GM04504 (cell line): ENCODE data around the gene PLA2G4B.

Source experiments
- DNase-seq: peaks from one replicate; pipeline ENCODE4 v3.0.0-alpha.2; 2012; ENCODE audit warnings: low read depth

The PLA2G4B gene

DNA sequence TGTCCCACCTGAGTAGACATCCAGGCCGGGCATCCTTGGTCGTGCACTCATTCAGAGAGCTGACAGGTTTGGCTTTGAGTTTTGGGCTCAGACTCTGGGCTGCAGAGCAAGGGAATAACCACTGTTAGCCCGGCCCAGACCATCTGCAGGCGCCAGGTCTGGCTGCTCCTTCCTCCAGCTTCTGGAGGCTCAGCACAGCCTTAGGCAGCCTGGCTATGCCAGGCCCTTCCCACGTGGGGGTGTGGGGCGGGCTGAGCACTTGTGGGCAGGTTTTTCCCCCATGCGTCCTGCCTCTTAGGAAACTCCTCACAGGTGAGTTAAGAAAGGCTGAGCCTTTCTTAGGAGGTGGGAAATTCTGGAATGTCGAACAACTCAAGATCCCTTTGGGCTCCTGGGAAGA lies 11.2 kb downstream of the PLA2G4B start:
- no peak for DNase-seq

DNA sequence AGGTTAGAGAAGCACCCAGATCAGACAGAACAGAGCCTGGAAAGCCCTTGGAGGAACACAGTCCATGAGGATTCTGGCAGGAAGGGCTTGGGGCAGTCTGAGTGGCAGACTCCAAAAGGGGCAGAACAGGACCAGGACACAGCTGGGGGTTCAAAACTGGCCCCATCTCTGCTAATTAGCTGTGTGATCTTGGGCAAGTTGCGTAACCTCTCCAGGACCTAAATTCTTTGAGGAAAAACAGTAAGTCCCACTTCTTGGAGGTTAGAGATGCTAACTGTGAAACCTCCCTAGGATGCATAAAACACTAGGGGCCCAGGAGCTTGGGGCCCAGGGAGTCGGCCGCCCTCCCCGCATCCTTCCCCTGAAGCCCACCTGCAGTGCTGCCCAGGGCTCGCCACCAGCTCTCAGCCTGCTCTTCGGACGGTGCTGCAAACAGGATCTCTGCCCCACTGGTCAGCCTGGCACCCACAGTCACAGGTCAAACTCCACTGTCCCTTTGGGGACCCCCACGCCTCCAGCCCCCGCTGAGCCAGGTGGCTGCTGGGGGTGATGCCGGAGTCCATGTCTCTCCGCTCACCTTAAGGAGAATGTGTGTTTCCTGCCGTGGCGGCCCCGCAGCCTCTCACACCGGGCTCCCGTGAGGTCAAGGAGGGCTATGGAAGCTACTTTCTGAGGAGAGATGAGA lies 12.0 kb downstream of the PLA2G4B start:
- no peak for DNase-seq

DNA sequence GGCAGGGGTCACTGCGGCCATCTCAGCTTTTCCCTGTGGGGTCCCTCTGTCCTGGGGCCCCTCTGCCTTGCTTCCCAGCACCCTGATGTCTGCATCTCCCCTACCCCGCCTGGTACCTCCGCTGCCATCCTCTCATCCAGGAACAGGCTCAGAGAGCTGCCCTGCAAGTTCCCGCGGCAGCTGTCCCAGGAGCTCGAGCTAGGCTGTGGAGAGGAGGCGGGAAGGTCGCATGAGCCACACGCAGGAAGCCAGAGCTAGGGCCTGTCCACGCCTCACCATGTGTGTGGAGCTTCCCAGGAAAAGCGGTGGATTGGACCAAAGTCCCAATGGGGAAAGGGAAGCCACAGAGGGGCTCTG lies 12.5 kb downstream of the PLA2G4B start:
- no peak for DNase-seq

DNA sequence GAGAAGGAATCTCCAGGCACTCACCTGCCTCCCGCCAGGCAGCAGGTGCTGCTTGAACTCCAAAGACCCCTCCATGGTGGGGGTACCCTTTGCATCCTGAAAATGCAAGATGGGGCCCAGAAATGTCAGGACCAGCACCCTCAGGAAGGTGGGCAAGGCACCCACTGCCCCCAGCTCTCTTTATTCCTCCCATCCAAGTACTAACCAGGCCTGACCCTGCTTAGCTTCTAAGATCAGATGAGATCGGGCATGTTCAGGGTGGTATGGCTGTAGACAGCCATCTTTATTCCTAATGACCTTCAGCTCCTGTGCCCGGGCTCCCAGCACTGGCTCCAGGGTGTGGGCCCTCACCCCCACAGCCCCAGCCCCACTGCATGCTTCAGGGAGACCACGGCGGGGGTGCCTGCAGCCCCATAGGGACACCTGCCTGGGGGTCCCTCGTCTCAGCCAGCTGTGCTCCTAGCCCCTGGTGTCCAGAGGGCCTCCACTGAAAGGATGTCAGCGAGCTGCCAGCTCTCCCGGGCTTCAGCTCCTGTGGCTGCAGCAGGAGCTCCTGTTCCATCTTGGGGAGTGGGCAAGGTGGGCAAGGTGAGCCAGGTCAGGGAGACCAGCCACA lies 13.2 kb downstream of the PLA2G4B start:
- DNase-seq: no peak

DNA sequence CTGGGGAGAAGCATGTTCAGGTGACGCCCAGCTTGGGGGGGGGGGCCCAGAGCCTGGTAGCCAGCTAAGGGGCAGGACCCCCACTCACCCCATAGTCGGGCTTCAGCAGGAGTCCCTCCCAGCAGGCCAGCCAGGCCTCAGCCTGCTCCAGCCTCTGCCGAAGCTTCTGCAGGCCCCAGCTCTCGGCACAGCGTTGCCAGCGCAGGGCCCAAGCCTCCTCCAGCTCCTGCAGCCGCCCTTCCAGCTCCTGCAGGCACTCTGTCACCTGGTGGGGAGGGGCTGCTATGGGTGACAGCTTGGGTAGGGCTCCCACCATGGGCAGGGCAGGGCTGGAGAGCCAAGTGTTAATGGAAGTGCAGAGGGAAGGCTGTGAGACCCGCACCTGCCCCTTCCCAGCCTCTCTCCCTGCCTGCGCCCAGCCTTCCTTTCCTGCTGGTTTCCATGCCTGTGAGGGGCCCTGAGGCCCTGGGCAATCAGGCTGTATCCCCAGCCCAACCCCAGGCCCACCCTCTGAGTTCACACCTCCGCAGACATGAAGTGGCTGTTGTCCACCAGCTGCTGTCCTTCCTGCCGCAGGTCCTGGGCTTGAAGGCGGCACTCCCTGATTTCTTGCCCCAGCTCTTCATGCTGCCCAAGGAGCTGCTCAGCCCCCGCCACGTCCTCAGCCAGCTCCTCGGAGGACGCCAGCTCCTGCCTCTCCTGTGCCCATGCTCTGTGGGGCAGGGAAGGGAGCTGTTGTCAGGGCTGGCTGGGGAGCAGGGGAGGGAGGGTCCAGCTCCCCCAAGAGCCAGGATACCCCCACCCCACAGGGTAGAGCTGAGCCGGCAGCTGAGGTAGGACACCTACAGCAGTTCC lies 14.3 kb downstream of the PLA2G4B start:
- no peak for DNase-seq

DNA sequence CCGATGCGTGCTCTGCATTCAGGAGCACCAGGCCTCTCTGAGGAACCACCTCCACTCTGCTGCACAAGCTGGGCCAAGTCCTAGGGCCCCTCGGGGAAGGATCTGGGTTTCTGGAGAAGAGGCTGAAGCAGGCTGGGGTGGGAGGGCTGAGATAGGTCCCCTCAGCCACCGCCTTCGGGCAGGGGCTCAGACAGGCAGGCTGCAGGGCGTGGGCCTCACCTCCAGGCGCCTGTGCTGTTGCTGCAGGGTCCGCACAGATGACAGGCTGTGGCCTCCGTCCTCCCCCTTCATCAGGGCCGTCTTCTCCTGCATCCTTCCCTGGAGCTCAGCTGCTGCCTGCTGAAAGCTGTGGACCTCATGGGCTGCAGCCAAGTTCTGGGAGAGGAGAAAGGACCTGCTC lies 15.2 kb downstream of the PLA2G4B start:
- DNase-seq: no peak

DNA sequence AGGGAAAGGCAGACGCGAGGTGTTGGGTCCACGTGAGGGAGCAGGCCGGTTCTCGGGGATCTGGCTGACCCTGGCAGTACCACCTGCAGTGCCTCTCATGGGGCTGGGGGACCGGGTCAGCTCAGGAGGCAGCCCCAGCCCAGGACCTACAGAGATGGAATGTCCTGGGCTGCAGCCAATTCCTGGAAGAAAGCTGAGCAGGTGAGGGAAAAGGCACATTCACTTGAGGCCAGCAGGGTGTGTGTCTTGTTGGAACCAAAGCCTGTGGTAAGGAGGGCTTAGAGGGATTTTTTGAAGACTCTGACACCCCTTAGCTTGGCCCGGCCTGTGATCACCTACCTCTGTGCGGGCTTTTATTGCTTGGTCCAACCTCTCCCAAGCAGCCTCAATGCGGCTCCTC lies 15.8 kb downstream of the PLA2G4B start:
- no peak for DNase-seq

DNA sequence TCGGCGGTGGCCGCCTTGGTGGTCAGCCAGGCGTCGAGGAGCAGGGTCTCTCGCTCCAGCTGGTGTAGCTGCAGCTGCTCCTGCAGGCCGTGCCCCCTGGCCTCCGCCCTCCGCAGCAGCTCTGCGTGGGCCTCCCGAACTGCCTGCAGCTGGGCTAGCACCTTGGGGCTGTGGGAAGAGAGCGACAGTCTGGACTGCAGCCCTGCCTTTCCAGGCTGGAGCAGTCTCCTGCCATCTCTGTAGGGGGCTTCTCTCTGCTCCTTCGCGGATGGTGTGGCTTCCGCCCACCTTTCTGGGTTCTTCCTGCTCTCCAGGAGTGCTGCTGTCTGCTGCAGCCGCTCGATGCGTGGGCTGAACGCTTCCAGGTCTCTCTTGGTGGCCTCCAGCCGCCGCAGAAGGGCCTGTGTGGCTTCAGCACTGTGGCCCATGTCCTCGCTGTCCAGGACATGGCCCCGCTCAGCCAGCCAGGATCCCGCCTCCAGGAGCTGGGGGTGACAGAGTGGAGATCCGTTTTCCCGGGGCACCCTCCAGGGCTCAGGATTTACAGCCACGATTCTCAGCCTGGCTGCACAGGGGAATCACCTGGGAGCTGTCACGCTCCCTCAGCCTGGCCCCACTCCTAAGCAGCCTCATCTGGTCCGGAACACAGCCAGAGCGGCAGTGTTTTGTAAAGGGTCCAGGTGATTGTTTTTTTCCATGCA lies 16.8 kb downstream of the PLA2G4B start:
- DNase-seq: no peak

DNA sequence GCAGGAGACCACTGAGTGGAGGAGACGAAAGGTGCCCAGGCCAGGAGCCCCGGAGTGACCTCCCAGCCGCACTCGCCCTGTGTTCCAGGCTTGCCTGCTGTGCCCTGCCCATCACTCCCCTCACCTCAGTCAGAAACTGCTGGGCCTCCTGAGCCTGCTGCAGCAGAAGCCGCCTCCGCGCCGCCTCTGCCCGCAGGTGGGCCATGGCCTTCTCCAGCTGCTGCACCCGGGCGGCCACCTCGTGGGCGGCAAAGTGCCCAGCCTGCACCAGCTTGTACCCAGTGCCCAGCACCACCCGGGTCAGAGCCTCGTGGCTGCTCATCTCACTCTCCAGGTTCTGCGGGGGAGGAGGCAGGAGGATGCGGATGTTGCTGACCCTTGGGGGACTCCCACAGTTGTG lies 17.6 kb downstream of the PLA2G4B start:
- DNase-seq: no peak

DNA sequence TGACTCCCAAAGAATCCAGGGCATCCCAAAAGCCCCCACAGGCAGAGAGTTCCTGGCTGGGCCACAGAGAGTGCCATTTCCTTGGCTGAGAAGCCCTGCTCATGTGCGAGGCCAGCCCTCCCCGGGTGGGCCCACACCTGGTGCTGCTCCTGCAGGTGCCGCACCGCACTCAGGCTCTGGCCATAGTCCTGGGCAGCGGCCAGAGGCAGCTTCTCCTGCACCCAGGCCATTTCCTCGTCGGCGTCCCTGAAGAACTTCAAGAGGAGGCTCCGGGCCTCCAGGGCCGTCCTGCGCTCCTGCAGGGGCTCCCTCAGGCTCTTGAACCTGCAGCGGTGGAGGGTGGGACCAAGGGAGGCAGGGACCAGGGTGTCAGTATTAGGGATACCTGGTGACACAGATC lies 18.1 kb downstream of the PLA2G4B start:
- no peak for DNase-seq

DNA sequence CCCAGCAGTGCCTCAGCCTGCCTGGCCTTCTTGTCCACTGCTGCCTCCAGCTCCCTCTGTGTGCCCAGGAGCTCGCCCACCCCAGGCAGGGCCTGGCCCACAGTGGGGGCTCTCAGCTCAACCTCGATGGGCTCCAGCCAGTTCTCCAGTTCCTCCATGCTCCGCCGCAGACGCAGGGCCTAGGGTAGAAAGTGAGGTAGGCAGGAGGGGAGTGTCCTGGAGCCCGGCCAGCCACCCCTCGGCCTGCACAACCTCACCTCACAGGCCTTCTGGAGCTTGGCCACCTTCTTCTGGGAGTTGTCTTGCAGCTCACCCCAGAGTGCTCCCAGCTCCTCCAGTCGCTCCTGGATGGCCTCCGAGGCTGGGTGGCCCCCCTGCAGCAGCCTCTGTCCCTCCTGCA lies 18.7 kb downstream of the PLA2G4B start:
- DNase-seq: no peak

DNA sequence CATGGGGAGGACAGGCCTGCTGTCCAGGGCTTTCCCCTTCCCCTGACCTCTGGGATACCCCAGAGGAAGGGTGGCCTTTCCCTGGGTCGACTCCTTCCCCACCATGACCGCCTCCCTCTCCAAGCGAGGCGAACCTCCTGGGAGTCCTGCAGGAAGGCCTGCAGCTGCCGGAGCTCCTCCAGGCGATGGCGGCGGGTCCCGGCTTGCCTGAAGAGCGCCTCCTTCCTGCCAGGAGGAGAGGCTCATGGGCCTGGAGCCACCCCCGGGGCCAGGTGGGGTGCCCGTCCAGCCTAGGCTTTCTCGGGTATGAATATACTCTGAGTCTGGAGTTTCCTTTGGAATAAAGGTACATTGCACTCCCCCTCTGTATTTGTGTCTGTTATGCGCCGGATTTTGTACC lies 20.1 kb downstream of the PLA2G4B start:
- DNase-seq: no peak

DNA sequence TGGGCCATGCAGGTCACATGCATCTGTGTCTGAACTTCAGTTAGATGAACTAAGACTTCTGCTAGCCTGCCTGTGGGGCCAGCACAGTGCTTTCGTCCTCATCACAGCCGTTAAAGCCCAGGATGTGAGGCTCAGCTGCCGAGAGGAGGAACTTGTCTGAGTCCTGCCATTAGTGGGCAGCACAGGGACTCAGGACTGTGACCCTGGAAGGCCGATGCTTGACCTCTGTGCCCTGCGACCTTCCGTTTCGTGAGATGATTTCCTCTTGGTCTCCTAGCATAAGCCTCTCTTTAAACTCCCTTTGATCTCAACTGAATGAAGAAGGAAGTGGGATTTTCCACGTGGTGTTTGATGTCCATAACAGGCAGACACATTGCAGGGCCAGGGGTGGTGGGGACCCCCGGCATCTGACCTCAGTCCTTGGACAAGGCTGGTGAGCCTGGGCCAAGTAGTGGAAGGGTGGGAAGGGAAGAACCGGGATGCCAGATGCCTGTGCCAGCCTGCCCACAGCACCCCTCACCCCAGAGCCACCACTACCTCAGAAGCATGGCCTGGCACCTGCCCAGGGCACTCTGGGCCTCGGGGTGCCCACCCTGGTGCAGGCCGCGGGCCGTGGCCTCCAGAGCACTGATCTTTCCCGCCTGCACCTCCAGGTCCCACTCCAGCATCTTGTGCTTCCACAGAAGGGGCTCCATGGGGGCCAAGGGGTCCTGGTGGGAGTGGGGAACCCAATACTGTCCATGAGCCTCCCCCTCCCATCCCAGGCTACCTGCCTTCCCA lies 21.6 kb downstream of the PLA2G4B start:
- no peak for DNase-seq

DNA sequence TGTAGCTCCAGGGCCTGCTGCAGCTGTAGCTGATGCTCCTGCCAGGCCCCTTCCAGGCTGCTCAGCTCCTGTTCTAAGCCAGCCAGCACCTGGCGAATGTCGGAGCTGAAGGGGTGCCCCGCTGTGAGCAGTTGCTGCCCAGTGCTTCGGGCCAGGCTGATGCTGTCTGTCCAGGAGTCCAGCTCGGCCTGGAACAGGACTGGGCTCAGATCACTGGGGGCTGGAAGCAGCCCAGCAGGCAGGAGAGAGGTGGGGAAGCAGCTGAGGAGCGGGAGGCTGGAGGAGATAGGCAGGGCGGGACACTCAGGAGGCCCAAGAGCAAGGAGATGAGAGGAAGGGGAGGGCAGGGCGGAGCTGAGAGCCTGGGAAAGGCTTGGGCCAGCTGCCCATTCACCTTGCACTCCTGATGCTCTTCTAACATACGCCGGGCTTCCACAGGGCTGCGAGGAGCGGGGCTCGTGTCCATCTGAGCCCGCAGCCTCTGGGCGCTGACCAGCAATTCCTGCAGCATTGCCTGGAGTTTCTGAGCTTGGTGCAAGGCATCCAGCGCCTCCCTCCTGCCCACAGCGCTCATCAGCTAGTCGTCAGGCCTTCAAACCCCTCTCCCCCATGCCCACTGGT lies 23.2 kb downstream of the PLA2G4B start:
- no peak for DNase-seq

DNA sequence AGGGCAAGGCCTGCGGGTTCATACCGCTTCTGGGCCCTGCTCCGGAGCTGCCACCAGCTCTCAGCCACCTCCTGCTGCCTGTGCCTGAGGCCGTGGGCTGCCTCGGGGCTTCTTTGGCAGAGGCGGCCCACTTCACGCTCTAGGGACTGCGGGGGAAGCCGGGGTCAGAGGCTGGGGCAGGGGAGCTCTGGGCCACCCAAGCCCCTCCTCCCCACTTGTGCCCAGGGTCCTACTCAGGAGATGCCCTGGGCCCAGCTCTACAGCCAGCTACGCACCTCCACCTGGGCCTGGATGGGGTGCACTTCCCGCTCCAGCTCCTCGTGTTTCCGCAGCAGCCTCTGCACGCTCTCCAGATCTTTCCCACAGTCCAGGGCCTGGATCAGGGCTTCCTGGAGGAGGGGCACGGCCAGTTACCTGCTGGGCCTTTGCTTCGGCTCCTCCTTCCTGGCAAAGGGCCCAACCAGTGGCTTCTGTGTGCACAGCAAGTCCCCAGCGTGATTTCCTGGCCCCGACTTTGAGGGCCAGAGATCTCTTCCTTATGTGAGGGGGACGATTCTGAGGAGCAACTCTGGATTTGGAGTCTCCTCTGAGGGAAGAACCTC lies 24.0 kb downstream of the PLA2G4B start:
- DNase-seq: no peak

DNA sequence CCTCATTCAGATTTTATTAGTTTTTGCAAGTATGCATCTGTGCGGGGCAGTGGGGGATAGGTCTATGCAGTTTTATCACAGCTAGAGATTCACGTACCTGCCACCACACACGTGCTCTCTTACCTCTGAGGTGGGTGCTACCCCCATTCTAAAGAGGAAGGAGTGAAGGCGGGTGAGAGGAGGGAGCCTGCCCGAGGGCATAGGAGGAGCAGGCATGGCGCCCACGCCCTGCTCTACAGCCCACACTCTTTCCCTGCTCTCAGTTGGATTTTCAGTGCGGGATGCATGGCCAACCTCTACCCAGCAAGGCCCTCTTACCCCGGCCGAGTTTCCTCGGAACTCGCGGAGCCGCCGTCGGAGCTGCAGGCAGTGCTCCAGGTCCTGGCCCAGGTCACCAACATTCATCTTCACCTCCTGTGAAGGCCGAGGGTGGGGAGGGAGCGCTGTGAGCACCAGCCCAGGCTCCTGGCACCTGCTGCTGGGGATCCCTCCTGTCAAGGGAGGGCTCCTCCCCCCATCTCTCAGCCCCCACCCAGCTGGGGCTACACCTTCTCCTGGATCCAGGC lies 26.9 kb downstream of the PLA2G4B start:
- DNase-seq: no peak

DNA sequence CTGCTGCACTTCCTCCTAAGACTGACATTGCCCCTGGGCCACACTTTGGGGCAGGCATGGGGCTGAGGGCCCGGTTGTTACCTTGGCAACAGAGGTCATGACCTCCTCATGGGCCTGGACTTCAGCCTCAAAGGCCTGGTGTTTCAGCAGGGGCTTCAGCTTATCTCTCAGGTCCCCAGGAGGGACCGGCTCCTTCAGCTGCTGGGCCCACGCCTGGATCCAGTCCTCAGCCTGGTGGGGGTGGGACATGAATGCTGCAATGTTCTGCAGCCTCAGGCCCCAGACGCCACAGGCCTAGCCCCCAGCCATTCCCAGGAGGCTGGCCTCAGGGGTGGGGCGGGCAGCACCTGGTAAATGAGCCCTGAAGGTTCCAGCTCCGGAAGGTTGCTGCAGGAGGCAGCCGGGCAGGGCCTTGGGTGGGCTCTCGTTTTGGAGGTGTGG lies 27.6 kb downstream of the PLA2G4B start:
- DNase-seq: no peak

DNA sequence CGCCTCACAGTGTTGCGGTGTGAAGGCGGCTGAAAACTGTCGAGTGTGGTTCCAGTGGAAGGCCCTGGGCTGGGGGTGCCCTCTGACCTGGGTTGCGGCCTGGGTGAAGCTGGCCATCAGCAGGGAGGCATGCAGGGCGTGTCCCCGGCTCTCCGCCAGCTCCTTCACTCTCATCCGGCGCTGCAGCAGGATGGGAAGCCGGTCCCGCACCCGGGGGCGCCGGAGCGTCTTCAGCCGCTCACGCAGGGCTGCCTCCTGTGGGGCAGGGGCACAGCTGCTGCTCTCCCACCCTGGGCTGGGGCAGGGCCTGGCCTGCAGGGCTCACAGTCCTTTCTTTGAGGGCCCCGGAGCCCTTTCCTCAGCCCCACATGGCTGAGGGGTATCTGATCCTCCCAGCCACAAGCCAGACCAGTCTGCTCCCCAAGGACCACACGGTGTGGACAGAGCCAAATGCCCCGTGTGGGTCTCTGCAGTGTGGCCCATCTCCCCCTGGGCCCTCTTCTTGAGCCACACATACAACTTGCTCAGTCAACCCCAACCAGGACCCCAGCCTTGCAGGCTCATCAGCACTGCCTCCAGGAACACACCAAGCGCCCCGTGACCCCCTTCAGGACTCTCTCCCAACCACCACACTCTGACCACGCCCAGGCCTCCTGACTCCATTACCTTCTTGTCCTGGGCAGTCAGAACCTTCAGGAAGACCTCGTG lies 28.4 kb downstream of the PLA2G4B start:
- DNase-seq: no peak

DNA sequence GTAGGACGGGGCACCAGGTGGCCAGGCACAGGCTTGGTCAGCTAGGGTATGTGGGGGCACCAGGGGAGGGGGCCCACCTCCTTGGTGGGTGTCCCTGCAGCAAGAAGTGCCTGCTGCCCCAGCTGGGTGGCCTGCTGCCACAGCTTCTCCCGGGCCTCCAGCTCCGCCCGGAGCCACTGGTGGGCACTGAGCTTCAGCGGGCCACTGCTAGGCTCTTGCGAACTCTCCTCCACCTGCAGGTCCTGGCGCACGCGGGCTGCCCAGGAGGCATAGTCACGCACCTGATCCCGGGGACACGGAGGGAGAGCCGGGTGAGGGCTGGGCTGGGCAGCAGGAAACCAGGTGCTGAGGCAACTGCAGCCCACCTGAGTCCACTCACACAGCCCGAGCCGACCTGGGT lies 29.7 kb downstream of the PLA2G4B start:
- no peak for DNase-seq
